Neural progenitor cell (in vitro differentiated cells): ENCODE results near the gene SMCO1.

ENCODE experiments used
- EZH2 ChIP-seq: fragments of 200-600 bp; sonication (generic); IDR thresholded peaks from 2 replicates; pipeline ENCODE4 v1.6.1; 2017; ENCODE audit warnings: antibody characterized with exemption, mild to moderate bottlenecking, moderate library complexity
- TF ChIP-seq, protein P1 (sequence below): fragments of 200-600 bp; sonication (generic); IDR thresholded peaks from 2 replicates; pipeline ENCODE4 v1.5.1; 2017; ENCODE audit warnings: antibody characterized with exemption, mild to moderate bottlenecking

DNA sequence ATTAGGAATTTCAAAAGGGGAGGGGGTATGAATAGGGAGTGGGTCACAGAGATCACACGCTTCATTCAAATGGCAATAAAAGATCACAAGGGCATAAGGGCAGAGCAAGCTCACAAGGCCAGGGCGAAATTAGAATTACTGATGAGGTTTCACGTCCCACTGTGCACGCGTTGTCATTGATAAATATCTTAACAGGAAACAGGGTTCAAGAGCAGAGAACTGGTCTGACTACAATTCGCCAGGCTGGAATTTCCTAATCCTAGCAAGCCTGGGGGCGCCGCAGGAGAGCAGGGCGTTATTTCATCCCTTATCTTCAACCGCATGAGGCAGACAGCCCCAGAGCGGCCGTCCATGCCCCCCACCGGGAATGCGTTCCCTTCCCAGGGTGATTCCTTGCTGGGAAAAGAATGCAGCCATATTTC, 18.1 kb upstream of the SMCO1 start:
- TF ChIP-seq, protein P1, sequence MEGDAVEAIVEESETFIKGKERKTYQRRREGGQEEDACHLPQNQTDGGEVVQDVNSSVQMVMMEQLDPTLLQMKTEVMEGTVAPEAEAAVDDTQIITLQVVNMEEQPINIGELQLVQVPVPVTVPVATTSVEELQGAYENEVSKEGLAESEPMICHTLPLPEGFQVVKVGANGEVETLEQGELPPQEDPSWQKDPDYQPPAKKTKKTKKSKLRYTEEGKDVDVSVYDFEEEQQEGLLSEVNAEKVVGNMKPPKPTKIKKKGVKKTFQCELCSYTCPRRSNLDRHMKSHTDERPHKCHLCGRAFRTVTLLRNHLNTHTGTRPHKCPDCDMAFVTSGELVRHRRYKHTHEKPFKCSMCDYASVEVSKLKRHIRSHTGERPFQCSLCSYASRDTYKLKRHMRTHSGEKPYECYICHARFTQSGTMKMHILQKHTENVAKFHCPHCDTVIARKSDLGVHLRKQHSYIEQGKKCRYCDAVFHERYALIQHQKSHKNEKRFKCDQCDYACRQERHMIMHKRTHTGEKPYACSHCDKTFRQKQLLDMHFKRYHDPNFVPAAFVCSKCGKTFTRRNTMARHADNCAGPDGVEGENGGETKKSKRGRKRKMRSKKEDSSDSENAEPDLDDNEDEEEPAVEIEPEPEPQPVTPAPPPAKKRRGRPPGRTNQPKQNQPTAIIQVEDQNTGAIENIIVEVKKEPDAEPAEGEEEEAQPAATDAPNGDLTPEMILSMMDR = no peak
- no peak for TF ChIP-seq EZH2
